H1 (cell line): ENCODE results near the gene RNF215. TPM values are rescaled to one million over a fixed set of nuclear protein-coding genes. Genes with fewer than 3 reads are reported as not detected.

Experiments used
- HDAC2 ChIP-seq, 2 experiments: fragments of 300-600 bp in 1 of 2; sonication (generic) in 1 of 2; IDR thresholded peaks; 2 replicates each; pipeline ENCODE4 v1.6.1; 2011 to 2012; ENCODE audit warnings: low read depth in 2 of 2, low read length in 2 of 2, mild to moderate bottlenecking in 2 of 2, moderate library complexity in 2 of 2, borderline replicate concordance in 1 of 2, inconsistent platforms in 1 of 2
- PHF8 ChIP-seq: fragments of 200-600 bp; sonication (generic); conservative IDR thresholded peaks from 2 replicates; pipeline ENCODE4 v1.7.1; 2012; ENCODE audit warnings: low read depth, mild to moderate bottlenecking, inconsistent platforms, low read length, moderate library complexity
- polyA plus RNA-seq, 7 experiments: library from polyadenylated mRNA; depleted of rRNA in 3 of 7; stranded (reverse) in 5 of 7; unstranded in 2 of 7; fragments of >200 nt in 5 of 7; fragments of 200-250 nt in 2 of 7; gene quantifications; 1 replicate in 5 of 7; 2 replicates in 1 of 7; 4 replicates in 1 of 7; pipeline versions ENCODE4 v1.2.1 to v1.2.3, GENCODE V29; 2011 to 2013; ENCODE audit warnings: missing spikeins in 2 of 7, mixed read lengths in 2 of 7
- total RNA-seq: library from RNA; stranded (reverse); fragmentation: NEBNext Ultra II Directional; extraction: Animal tissue kit (Norgen Biotek cat#: 25700); gene quantifications from 2 replicates; pipeline ENCODE4 v1.2.1, GENCODE V29; 2021

Gene RNF215
- total and polyA plus RNA-seq, 2 of the 8 experiments (the other 6 are each of a cell fraction or from before 2014, with no cell fraction given): 13.1 to 19.0 TPM

GRCh38 chr22:30405731-30406130, 18.5 kb upstream of the RNF215 start (continued):
- TF ChIP-seq HDAC2 (IDR thresholded peaks at IDR 0.05; ENCODE audit: borderline replicate concordance in 1 of 2, low read depth in 2 of 2, low read length in 2 of 2) (no peak), PHF8 (no peak)
